ENCODE results near the gene CLINT1.

DNA sequence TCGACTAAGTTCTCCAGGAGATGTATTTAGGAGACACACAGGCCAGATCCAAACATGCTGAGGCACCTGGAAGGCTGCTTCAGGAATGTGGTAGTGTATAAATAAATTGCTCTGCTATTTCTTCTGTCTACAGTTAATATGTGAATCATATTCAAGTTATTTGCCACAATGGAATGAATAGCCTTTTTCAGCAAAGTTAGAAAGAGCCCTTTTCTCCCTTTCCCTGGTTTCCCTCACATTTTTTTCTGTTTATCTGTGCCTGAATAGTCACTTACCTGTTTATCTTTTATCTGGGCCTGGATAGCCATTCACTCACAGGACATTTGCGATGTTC is 44.1 kb upstream of the CLINT1 start:
- TF ChIP-seq, protein P1, sequence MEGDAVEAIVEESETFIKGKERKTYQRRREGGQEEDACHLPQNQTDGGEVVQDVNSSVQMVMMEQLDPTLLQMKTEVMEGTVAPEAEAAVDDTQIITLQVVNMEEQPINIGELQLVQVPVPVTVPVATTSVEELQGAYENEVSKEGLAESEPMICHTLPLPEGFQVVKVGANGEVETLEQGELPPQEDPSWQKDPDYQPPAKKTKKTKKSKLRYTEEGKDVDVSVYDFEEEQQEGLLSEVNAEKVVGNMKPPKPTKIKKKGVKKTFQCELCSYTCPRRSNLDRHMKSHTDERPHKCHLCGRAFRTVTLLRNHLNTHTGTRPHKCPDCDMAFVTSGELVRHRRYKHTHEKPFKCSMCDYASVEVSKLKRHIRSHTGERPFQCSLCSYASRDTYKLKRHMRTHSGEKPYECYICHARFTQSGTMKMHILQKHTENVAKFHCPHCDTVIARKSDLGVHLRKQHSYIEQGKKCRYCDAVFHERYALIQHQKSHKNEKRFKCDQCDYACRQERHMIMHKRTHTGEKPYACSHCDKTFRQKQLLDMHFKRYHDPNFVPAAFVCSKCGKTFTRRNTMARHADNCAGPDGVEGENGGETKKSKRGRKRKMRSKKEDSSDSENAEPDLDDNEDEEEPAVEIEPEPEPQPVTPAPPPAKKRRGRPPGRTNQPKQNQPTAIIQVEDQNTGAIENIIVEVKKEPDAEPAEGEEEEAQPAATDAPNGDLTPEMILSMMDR (IDR thresholded peaks at IDR 0.05): no peak
- TF ChIP-seq, protein P2, sequence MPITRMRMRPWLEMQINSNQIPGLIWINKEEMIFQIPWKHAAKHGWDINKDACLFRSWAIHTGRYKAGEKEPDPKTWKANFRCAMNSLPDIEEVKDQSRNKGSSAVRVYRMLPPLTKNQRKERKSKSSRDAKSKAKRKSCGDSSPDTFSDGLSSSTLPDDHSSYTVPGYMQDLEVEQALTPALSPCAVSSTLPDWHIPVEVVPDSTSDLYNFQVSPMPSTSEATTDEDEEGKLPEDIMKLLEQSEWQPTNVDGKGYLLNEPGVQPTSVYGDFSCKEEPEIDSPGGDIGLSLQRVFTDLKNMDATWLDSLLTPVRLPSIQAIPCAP (CRISPR knock-in tag; IDR thresholded peaks at IDR 0.05): no peak
- TF ChIP-seq JUN (CRISPR knock-in tag; IDR thresholded peaks at IDR 0.05) (no peak), NR1H2 (CRISPR knock-in tag; IDR thresholded peaks at IDR 0.05) (no peak), ZNF232 (CRISPR knock-in tag; IDR thresholded peaks at IDR 0.05) (no peak)
- TF ChIP-seq, protein P3, sequence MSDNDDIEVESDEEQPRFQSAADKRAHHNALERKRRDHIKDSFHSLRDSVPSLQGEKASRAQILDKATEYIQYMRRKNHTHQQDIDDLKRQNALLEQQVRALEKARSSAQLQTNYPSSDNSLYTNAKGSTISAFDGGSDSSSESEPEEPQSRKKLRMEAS (CRISPR knock-in tag; IDR thresholded peaks at IDR 0.05): no peak
- TF ChIP-seq, protein P4, sequence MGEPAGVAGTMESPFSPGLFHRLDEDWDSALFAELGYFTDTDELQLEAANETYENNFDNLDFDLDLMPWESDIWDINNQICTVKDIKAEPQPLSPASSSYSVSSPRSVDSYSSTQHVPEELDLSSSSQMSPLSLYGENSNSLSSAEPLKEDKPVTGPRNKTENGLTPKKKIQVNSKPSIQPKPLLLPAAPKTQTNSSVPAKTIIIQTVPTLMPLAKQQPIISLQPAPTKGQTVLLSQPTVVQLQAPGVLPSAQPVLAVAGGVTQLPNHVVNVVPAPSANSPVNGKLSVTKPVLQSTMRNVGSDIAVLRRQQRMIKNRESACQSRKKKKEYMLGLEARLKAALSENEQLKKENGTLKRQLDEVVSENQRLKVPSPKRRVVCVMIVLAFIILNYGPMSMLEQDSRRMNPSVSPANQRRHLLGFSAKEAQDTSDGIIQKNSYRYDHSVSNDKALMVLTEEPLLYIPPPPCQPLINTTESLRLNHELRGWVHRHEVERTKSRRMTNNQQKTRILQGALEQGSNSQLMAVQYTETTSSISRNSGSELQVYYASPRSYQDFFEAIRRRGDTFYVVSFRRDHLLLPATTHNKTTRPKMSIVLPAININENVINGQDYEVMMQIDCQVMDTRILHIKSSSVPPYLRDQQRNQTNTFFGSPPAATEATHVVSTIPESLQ (CRISPR knock-in tag; IDR thresholded peaks at IDR 0.05): no peak
- TF ChIP-seq, protein P5, sequence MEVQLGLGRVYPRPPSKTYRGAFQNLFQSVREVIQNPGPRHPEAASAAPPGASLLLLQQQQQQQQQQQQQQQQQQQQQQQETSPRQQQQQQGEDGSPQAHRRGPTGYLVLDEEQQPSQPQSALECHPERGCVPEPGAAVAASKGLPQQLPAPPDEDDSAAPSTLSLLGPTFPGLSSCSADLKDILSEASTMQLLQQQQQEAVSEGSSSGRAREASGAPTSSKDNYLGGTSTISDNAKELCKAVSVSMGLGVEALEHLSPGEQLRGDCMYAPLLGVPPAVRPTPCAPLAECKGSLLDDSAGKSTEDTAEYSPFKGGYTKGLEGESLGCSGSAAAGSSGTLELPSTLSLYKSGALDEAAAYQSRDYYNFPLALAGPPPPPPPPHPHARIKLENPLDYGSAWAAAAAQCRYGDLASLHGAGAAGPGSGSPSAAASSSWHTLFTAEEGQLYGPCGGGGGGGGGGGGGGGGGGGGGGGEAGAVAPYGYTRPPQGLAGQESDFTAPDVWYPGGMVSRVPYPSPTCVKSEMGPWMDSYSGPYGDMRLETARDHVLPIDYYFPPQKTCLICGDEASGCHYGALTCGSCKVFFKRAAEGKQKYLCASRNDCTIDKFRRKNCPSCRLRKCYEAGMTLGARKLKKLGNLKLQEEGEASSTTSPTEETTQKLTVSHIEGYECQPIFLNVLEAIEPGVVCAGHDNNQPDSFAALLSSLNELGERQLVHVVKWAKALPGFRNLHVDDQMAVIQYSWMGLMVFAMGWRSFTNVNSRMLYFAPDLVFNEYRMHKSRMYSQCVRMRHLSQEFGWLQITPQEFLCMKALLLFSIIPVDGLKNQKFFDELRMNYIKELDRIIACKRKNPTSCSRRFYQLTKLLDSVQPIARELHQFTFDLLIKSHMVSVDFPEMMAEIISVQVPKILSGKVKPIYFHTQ (CRISPR knock-in tag; IDR thresholded peaks at IDR 0.05): no peak
- TF ChIP-seq, protein P6, sequence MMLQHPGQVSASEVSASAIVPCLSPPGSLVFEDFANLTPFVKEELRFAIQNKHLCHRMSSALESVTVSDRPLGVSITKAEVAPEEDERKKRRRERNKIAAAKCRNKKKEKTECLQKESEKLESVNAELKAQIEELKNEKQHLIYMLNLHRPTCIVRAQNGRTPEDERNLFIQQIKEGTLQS (CRISPR knock-in tag; conservative IDR thresholded peaks at IDR 0.05): no peak
- TF ChIP-seq, protein P7, sequence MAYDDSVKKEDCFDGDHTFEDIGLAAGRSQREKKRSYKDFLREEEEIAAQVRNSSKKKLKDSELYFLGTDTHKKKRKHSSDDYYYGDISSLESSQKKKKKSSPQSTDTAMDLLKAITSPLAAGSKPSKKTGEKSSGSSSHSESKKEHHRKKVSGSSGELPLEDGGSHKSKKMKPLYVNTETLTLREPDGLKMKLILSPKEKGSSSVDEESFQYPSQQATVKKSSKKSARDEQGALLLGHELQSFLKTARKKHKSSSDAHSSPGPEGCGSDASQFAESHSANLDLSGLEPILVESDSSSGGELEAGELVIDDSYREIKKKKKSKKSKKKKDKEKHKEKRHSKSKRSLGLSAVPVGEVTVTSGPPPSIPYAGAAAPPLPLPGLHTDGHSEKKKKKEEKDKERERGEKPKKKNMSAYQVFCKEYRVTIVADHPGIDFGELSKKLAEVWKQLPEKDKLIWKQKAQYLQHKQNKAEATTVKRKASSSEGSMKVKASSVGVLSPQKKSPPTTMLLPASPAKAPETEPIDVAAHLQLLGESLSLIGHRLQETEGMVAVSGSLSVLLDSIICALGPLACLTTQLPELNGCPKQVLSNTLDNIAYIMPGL (CRISPR knock-in tag; IDR thresholded peaks at IDR 0.05): no peak
- TF ChIP-seq, protein P8, sequence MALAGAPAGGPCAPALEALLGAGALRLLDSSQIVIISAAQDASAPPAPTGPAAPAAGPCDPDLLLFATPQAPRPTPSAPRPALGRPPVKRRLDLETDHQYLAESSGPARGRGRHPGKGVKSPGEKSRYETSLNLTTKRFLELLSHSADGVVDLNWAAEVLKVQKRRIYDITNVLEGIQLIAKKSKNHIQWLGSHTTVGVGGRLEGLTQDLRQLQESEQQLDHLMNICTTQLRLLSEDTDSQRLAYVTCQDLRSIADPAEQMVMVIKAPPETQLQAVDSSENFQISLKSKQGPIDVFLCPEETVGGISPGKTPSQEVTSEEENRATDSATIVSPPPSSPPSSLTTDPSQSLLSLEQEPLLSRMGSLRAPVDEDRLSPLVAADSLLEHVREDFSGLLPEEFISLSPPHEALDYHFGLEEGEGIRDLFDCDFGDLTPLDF (CRISPR knock-in tag; IDR thresholded peaks at IDR 0.05): no peak
- TF ChIP-seq, protein P9, sequence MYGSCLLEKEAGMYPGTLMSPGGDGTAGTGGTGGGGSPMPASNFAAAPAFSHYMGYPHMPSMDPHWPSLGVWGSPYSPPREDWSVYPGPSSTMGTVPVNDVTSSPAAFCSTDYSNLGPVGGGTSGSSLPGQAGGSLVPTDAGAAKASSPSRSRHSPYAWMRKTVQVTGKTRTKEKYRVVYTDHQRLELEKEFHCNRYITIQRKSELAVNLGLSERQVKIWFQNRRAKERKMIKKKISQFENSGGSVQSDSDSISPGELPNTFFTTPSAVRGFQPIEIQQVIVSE (CRISPR knock-in tag; IDR thresholded peaks at IDR 0.05; ENCODE audit: borderline replicate concordance): no peak

Data from WTC11 (cell line).